GM21825 (cell line): ENCODE measurements around the gene POU2F2.
"Not testable (repeated sequence)": the region's sequence is repeated elsewhere in the genome, so short reads cannot be mapped to it uniquely, and the experiment has no call there.

ENCODE experiments used
- ATAC-seq: cut with Tn5 transposase; IDR thresholded peaks from one replicate; pipeline ENCODE4 v1.9.1; 2021; ENCODE audit warnings: mild to moderate bottlenecking, moderate library complexity; ENCODE audit not compliant: unreplicated experiment

POU2F2 gene

DNA sequence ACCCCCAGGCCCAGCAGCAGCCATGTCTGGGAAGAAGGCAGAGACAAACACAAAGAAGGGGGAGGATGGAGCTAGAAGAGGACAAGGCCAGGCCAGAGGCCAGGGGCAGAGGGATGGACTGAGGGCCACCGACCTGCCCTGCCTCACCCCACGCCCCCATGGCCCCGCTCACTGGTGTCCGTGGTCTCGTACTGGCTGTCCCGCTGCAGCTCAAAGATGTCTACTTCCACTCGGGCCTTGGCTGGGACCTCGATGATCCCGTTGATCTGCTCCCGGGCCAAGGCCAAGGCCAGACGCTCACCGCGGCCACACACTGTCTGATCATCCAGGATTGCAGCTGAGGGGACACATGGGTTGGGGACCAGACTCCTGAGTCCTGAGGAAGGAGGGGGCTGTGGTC is 67.2 kb downstream of the POU2F2 start:
- ATAC-seq = no peak

DNA sequence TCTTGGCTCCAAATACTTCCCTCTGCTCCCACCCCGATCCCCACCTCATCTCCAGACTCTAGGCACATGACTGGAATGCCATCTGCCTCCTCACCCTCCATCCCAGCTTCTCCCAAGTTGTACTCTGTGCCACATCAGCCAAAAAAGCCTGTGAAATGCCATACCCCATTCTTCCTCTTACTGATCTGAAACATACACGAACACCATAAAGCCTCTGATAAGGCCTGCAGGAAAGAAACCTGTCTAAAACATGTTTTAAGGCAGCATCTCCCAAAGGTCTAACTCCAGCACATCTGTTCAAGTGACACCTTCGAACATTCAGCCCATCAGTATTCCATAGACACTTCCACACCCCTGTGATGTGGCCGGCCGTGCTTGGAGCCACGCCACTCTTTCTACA is 67.8 kb downstream of the POU2F2 start:
- ATAC-seq = no peak

DNA sequence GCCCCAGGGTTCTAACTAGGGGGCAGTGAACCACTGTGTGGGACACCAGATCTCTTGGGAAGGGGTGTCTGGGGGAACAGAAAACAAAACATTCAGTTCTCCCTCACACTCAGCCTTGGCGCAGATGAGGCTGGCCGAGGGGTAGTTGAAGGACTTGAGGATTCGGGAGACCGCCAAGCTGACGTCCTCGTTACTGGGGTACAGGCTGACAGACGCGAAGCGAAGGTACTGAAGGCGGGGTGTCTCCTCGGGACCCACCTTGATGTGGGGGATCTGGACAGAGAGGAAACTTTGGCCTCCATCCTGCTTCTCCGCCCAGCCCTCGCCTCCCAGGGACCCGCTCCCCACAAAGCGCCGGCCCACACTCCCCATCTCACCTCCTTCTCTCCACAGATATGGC is 69.9 kb downstream of the POU2F2 start:
- no peak for ATAC-seq

DNA sequence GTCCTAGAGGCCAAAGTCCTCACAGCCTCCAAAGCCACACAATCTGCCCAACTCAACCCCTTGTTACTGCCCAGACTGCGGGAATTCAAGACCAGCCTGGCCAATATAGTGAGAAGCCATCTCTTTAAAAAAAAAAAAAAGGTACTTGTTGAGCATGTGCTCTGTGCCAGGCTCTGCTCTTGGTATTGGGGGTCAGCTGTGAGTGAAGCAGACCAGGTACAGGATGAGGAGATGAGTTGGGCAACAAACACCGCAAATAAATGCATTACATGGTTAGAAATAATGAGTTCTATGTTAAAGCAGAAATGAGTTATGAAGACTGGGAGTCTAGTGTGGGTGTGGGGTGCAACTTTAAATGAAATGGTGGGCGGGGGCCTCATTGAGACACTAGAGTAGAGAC is 72.1 kb downstream of the POU2F2 start:
- no peak for ATAC-seq

DNA sequence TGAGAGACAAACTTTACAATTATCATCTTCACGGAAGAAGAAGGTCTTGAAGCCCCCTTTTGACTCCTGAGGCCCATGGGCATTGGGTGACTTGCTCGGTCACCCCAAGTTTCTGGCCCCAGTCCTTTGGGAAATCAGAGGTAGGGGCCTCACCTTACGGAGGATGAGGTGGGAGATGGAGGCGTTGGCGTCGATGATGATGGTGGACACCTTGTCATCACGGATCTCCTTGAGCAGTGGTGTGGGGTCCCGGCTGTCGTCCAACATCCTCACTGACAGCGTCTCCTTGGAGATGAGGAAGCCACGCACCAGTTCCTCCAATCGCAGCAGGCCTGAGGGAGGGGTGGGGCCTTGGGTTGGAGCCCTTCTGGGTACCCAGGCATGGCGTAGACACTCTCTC is 73.0 kb downstream of the POU2F2 start:
- no peak for ATAC-seq

DNA sequence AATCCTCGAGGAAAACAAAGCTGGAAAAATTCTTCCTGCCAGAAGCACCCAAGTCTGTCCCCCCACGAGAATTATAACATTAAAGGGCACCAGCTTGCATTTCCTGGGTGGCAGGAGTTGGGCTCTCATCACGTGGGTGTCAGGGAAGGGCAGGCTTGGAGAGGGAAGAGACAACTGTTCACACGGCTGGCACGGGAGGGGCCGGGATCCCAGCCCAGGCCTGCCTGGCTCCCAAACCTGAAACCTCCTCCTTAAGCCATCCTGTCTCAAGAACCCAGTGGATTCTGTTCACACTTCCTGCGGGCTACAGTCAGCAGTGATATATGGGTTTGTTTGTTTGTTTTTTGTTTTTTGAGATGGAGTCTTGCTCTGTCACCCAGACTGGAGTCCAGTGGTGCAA is 74.4 kb downstream of the POU2F2 start:
- ATAC-seq = no peak

DNA sequence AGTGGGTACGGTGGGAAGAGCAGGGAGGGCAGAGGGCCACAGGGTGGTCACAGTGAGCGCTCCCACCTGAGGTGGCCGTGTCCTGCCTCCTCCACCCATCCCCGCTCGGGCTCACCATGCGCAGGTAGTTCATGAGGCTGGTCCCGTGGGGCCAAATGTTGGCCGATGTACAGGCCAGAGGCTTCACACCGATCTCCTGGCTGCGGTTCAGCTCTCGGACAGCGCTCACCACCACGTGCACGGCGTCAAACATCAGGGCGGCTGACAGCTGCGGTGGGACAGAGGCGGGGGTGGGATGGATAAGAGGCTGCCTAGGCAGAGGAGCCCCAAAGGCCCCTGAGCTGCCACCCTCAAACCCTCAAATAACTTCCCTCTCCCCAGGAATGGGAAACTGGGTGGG is 78.0 kb downstream of the POU2F2 start:
- ATAC-seq = no peak

DNA sequence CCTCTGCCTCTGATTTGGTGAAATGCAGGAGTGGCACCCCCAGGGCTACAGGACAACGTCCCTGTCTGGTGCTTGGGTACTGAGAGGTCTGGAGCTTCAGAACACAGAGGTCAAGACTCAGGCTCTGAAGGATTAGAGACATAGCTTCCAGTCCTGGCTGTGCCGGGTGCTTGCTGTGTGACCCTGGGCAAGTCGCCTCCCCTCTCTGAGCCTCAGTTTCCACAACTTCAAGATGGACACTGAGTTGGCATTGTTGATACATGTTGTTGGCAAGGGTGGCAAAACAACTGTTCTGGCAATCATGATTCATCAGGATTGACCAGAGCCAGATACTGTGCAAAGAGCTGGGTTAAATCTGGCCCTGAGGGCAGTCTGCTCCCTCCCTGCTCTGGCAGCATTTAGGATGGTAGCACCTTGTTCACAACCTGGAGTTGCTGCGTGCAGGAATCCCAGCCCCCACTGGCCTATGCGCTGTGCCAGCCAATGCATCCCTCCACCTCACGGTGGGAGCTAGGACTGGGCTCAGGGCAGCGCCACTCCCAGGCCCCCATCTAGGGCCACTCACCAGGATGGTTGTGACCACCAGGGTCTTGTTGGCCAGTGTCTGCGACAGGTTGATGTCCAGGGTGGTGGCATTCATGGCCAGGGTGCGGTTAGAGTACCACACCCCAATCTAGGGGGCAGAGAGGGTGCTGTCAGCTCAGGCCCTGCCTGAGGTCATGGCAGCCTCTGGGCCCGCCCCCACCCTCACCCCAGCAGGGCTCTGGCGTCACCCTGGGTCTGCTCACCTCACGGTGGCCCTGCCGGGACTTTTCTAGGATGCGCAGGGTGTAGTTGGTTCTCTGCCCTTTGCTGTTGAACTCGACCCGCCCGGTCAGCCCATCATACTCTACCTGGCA is 79.0 kb downstream of the POU2F2 start:
- no peak for ATAC-seq

DNA sequence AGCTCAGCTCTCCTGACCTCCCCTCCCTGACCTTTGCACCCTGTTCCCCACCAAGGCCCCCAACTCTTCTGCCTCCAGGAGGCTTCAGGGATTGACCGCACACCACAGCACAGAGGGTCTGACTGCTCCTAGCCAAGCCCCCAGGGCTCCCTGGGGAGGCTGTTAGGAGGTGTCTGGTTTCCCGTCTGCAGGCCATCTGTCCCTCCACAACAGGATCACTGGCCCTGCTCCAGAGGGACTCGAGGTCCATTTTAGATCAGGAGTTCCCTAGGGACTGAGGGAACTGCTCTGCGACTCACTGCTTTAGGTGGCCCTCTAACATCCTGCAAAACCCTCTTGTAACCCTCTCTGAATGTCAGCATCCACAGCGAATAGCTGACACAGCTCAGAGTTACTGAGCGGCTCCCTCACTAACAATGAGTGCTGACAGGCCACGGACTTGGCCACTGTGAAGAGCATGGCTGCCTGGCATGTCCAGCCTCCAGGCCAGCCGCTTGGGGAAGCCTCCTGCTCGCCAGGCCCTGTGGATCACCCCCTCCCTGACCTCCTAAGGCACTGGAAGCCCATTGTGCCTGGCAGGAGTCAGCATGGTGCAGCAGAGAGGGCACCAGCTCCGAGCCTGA is 79.9 kb downstream of the POU2F2 start:
- no peak for ATAC-seq

DNA sequence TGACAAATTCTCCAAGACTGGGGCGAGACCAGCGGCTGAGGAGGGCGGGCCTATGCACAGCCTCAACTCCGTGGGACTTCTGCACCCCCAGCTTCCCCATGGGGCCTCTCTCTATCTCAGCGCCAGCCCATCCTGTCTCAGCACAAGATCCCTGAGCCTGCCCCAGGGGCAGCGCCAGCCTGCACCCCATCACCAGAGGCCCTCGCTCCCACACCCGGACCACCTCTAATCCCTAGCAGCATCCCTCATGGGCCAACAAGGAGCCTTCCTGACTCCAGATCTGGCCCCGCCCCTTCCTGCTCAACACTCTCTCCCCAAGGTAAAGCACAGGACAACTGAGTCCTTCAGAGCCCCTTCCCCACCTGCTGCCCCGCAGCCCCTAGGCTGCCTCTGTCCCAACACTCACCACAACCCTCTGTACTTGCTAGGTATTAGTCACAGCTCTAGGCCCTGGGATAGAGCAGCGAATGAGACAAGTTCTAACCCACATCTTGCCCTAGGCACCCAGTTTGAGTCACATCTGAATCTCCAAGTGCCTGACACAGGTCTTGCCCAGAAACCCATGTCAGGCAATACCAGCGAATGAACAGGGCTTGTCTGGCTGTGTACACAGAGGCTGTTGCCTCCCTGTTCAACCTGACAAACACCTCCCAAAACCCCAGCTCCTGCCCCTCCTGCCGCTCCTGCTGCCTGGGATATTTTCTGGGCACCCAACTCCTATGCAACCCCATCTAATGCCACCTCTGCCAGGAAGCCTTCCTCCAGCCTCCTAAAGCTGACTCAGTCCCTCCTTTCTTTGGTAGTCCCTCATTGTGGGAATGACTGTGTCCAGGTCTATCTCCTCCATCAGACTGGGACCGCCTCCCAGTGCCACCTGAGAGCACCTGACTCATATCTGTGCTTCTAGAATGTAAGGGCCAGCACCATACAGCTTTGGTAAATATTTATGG is 80.8 kb downstream of the POU2F2 start:
- no peak for ATAC-seq

DNA sequence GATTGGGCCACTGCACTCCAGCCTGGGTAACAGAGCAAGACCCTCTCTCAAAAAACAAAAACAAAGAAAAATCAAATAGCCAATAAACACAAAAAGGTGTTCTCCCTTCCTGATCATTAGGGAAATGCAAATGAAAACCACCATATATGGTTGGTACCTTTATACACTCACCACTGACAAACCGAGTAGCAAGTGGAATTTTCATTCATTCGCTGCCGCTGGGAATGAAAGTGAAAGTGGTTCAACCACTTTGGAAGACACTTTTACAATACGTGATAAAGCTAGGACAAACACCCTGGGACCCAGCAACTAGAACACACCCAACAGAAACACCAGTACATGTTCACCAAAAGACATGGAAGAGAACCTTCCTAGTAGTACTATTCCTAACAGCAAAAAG is 83.3 kb downstream of the POU2F2 start:
- ATAC-seq = no peak

DNA sequence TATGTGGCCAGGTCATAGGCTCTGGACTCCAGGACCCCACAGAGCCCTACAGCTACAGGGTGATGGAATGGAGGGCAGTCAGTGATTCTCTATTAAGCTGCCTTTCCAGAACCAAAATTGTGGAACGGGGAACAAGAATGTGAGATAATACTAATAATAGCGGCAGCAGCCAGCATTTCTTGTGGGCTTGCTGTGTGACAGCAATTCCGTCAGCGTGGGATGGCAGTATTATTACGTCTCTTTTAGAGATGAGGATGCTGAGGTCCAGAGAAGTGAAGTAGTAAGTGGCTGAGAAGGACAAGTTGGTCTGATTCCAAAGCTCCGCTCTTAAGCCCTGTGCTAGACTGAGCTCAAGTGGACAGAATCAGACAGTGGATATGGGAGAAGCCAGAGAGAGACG is 86.7 kb downstream of the POU2F2 start:
- no peak for ATAC-seq

DNA sequence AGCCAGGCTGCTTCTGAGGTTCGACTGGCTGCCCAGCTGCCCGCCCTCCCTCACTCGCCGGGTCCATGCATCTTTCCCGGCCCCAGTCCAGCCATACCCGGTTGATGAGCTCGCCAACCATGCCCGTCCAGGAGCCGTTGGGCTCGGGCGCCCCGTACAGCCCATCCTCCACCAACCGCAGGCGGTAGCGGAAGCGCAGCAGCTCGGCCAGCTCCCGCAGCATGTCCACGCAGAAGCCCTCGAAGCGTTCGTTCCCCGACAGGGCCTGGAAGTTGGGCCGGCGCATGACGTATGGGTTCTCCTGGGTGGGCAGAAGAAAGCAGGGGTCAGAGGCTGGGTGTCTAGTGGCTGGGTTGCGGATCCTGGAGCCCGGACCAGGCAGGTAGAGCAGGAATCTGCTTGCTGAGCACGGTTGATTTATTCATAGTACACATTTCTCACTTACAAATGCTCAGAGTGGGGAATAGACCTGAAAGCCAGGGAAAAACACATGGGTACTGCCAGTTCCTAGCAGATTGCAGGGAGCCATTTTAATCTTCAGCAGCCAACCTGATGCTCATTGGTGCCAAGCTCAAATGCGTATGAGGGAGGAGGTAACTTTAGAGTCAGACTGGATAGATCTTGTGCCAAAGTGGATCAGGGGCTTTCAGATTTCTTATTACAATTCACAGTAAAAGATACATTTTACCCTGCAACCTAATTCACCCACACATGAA is 89.6 kb downstream of the POU2F2 start:
- no peak for ATAC-seq

DNA sequence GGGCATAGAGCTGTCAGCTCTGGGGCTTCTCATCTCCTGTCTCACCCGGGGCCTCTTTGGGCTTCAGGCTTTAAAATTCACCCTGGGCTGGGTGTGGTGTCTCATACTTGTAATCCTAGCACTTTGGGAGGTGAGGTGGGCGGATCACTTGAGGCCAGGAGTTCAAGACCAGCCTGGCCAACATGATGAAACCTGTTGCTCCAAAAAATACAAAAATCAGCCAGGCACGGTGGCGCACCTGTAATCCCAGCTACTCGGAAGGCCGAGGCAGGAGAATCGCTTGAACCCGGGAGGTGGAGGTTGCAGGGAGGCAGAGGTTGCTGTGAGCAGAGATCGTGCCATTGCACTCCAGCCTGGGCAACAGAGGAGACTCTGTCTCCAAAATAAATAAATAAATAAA is 91.8 kb downstream of the POU2F2 start:
- ATAC-seq = not testable (repeated sequence)

DNA sequence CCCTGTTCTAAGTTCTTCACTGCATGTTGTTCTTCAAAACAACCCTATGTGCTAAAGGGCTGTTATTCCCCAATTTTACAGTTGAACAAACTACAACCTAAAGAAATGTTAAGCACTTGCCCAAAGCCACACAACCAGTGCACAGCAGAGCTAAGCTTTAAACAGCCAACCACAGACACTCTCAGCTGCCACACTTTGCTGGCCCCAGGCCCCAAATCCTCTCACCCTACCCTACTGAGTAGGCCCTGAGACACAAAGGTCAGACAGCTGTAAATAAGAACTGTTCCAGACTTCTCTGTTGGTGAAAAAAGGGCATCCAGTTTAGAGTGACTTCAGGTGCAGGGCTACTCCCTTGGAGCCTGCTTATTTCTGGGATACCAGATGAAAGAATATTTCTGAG is 92.2 kb downstream of the POU2F2 start:
- no peak for ATAC-seq

DNA sequence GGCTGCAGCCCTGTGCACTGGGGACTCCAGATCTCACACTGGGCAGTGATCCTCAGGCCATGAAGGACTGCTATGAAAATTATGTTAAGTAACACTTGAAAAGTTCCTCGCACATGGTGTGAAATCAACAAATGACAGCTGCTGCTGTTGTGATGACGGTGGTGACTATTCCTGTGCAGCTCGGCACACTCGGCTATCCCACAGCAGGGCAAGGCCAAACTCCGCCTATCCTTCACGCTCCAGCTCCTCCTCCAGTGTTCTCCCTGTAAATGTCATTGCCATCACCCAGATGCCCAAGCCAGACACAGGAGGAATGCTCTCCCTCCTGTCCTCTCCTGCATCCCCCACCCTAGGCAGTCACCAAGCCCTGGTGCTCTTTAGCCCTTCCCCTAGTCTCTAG is 93.6 kb downstream of the POU2F2 start:
- no peak for ATAC-seq

DNA sequence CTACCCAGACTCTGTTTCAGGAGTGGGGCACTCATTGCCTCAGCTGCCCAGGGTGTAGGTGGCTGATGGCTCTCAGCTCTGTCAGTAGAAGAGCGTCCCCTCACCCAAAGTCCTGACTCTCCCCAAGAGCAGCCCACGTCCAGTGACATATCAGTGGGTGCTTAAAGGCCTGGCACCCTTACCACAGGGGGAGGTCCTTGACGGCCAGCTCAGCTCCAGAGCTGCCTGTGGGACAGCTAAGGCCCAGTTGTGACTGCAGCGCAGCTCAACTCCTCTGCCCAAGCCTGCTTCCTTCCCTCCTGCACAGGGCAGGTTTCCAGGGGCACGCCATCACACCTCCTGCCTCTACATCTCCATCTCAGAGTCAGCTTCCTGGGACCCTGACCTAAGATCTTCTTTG is 94.6 kb downstream of the POU2F2 start:
- no peak for ATAC-seq
